WTC11 (cell line): ENCODE data around the gene LHFPL2. TPM values are rescaled to one million over a fixed set of nuclear protein-coding genes. Genes with fewer than 3 reads are reported as not detected.

Experiments
- ATAC-seq: fragments of 200-7000 bp; cut with Tn5 transposase; 2 replicates; pipeline ENCODE4 v1.10.0; 2021; ENCODE audit warnings: mild to moderate bottlenecking, moderate library complexity
- CTCF ChIA-PET: fragments of 300-600 bp; sonication (Branson Sonifier 250); formaldehyde crosslinking; loops from one replicate; lab custom pipeline; 2021; ENCODE audit warnings: antibody characterized with exemption; lab: Charles Lee
- POLR2A ChIA-PET: fragments of 350-600 bp; sonication (Branson Sonifier 250); formaldehyde crosslinking; loops from one replicate; lab custom pipeline; 2021; ENCODE audit warnings: antibody characterized with exemption; lab: Charles Lee
- DNase-seq: peaks from one replicate; pipeline ENCODE4 v3.0.0; 2021; ENCODE audit warnings: low spot score
- H3K27ac Mint-ChIP-seq: 2 replicates; pipeline ENCODE4 v1.8.0; 2021; ENCODE audit warnings: mixed read lengths
- H3K27me3 Mint-ChIP-seq: 2 replicates; pipeline ENCODE4 v1.8.0; 2021; ENCODE audit warnings: low read depth, mild to moderate bottlenecking, moderate library complexity, mixed read lengths
- H3K36me3 Mint-ChIP-seq: 2 replicates; pipeline ENCODE4 v1.8.0; 2021; ENCODE audit warnings: mixed read lengths
- H3K4me1 Mint-ChIP-seq: 2 replicates; pipeline ENCODE4 v1.8.0; 2022; ENCODE audit warnings: mixed read lengths
- H3K4me3 Mint-ChIP-seq: 2 replicates; pipeline ENCODE4 v1.8.0; 2021; ENCODE audit warnings: mild to moderate bottlenecking, moderate library complexity, mixed read lengths
- H3K9me3 Mint-ChIP-seq: 2 replicates; pipeline ENCODE4 v1.8.0; 2021; ENCODE audit warnings: mixed read lengths
- ESRRA ChIP-seq: sonication (generic); formaldehyde crosslinking; IDR thresholded peaks from 2 replicates; pipeline ENCODE4 v1.8.1; 2022; ENCODE audit warnings: mild to moderate bottlenecking, missing genetic modification reagents, borderline replicate concordance
- FOXJ3 ChIP-seq: sonication (generic); formaldehyde crosslinking; IDR thresholded peaks from 2 replicates; pipeline ENCODE4 v1.9.0; 2021; ENCODE audit warnings: missing genetic modification reagents, mild to moderate bottlenecking, borderline replicate concordance
- HMGA2 ChIP-seq: fragments of 250-450 bp; sonication (Bioruptor Pico); IDR thresholded peaks from 2 replicates; pipeline ENCODE4 v1.4.0; 2021; ENCODE audit warnings: mild to moderate bottlenecking, moderate library complexity
- JUN ChIP-seq: sonication (generic); formaldehyde crosslinking; IDR thresholded peaks from 2 replicates; pipeline ENCODE4 v1.8.0; 2023; ENCODE audit warnings: mild to moderate bottlenecking, missing genetic modification reagents
- MXD4 ChIP-seq: fragments of 250-450 bp; sonication (Bioruptor Pico); IDR thresholded peaks from 2 replicates; pipeline ENCODE4 v1.8.0; 2021; ENCODE audit warnings: mild to moderate bottlenecking, moderate library complexity, borderline replicate concordance
- NFE2L1 ChIP-seq: sonication (generic); formaldehyde crosslinking; IDR thresholded peaks from 2 replicates; pipeline ENCODE4 v1.8.1; 2023; ENCODE audit warnings: missing genetic modification reagents
- RELA ChIP-seq: sonication (generic); formaldehyde crosslinking; IDR thresholded peaks from 2 replicates; pipeline ENCODE4 v1.8.1; 2022; ENCODE audit warnings: missing genetic modification reagents, mild to moderate bottlenecking, borderline replicate concordance
- TP53 ChIP-seq: sonication (generic); formaldehyde crosslinking; IDR thresholded peaks from 2 replicates; pipeline ENCODE4 v1.8.1; 2023; ENCODE audit warnings: mild to moderate bottlenecking, missing genetic modification reagents
- total RNA-seq: library from RNA; stranded (reverse); gene quantifications from 3 replicates; pipeline ENCODE4 v1.2.3, GENCODE V29; 2021
- TF ChIP-seq, protein P1 (sequence below): sonication (generic); formaldehyde crosslinking; IDR thresholded peaks from 2 replicates; pipeline ENCODE4 v1.8.0; 2023; ENCODE audit warnings: mild to moderate bottlenecking, missing genetic modification reagents
- TF ChIP-seq, protein P2 (sequence below): fragments of 250-450 bp; sonication (Bioruptor Pico); IDR thresholded peaks from 2 replicates; pipeline ENCODE4 v1.9.0; 2021; ENCODE audit warnings: mild to moderate bottlenecking
- TF ChIP-seq, protein P3 (sequence below): sonication (generic); formaldehyde crosslinking; IDR thresholded peaks from 2 replicates; pipeline ENCODE4 v1.8.0; 2022; ENCODE audit warnings: missing genetic modification reagents
- TF ChIP-seq, protein P4 (sequence below): sonication (generic); formaldehyde crosslinking; IDR thresholded peaks from 2 replicates; pipeline ENCODE4 v1.8.1; 2023; ENCODE audit warnings: mild to moderate bottlenecking, missing genetic modification reagents, moderate library complexity
- TF ChIP-seq, protein P5 (sequence below): fragments of 250-450 bp; sonication (Bioruptor Pico); IDR thresholded peaks from 2 replicates; pipeline ENCODE4 v1.9.0; 2021; ENCODE audit warnings: moderate library complexity, mild to moderate bottlenecking, inconsistent platforms, borderline replicate concordance
- TF ChIP-seq, protein P6 (sequence below): sonication (generic); formaldehyde crosslinking; IDR thresholded peaks from 2 replicates; pipeline ENCODE4 v1.8.0; 2022; ENCODE audit warnings: mild to moderate bottlenecking, missing genetic modification reagents
- TF ChIP-seq, protein P7 (sequence below): fragments of 250-450 bp; sonication (Bioruptor Pico); IDR thresholded peaks from 2 replicates; pipeline ENCODE4 v1.9.0; 2021; ENCODE audit warnings: mild to moderate bottlenecking, borderline replicate concordance

LHFPL2 gene
- total RNA-seq, 1 experiment from 2014 or later, result 40.6 TPM

DNA sequence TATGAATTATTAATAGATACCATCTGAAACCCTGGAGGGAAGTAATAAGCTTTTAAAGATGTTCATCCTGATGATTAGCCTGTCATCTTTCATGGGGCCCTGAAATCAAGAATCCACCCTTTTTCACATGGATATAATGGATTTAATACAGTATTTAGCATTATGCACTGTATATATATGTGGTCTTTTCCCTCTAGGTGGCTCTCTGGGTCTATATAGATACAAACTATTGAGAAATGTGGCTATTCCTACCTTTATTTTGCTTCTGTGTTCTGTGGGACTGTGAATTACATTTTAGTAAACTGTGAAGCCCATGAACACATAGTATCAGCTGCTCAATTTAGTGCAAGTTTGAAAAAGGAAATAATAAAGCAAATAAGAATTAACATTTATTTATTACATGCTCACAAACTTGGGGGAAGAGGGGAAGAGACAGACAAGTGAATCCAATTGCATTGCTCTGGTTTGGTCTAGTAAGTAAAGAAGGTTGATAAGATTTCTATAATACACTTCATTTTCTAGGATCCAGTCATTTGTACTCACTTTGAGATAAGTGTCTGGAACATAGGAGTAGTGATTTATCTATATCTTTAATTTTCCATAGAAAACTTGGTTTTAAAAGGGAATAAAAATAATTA lies 176.0 kb downstream of the LHFPL2 start (continued):
- TF ChIP-seq, protein P1, sequence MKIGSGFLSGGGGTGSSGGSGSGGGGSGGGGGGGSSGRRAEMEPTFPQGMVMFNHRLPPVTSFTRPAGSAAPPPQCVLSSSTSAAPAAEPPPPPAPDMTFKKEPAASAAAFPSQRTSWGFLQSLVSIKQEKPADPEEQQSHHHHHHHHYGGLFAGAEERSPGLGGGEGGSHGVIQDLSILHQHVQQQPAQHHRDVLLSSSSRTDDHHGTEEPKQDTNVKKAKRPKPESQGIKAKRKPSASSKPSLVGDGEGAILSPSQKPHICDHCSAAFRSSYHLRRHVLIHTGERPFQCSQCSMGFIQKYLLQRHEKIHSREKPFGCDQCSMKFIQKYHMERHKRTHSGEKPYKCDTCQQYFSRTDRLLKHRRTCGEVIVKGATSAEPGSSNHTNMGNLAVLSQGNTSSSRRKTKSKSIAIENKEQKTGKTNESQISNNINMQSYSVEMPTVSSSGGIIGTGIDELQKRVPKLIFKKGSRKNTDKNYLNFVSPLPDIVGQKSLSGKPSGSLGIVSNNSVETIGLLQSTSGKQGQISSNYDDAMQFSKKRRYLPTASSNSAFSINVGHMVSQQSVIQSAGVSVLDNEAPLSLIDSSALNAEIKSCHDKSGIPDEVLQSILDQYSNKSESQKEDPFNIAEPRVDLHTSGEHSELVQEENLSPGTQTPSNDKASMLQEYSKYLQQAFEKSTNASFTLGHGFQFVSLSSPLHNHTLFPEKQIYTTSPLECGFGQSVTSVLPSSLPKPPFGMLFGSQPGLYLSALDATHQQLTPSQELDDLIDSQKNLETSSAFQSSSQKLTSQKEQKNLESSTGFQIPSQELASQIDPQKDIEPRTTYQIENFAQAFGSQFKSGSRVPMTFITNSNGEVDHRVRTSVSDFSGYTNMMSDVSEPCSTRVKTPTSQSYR (CRISPR knock-in tag), result no peak
- TF ChIP-seq, protein P2, sequence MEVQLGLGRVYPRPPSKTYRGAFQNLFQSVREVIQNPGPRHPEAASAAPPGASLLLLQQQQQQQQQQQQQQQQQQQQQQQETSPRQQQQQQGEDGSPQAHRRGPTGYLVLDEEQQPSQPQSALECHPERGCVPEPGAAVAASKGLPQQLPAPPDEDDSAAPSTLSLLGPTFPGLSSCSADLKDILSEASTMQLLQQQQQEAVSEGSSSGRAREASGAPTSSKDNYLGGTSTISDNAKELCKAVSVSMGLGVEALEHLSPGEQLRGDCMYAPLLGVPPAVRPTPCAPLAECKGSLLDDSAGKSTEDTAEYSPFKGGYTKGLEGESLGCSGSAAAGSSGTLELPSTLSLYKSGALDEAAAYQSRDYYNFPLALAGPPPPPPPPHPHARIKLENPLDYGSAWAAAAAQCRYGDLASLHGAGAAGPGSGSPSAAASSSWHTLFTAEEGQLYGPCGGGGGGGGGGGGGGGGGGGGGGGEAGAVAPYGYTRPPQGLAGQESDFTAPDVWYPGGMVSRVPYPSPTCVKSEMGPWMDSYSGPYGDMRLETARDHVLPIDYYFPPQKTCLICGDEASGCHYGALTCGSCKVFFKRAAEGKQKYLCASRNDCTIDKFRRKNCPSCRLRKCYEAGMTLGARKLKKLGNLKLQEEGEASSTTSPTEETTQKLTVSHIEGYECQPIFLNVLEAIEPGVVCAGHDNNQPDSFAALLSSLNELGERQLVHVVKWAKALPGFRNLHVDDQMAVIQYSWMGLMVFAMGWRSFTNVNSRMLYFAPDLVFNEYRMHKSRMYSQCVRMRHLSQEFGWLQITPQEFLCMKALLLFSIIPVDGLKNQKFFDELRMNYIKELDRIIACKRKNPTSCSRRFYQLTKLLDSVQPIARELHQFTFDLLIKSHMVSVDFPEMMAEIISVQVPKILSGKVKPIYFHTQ, result no peak
- TF ChIP-seq, protein P3, sequence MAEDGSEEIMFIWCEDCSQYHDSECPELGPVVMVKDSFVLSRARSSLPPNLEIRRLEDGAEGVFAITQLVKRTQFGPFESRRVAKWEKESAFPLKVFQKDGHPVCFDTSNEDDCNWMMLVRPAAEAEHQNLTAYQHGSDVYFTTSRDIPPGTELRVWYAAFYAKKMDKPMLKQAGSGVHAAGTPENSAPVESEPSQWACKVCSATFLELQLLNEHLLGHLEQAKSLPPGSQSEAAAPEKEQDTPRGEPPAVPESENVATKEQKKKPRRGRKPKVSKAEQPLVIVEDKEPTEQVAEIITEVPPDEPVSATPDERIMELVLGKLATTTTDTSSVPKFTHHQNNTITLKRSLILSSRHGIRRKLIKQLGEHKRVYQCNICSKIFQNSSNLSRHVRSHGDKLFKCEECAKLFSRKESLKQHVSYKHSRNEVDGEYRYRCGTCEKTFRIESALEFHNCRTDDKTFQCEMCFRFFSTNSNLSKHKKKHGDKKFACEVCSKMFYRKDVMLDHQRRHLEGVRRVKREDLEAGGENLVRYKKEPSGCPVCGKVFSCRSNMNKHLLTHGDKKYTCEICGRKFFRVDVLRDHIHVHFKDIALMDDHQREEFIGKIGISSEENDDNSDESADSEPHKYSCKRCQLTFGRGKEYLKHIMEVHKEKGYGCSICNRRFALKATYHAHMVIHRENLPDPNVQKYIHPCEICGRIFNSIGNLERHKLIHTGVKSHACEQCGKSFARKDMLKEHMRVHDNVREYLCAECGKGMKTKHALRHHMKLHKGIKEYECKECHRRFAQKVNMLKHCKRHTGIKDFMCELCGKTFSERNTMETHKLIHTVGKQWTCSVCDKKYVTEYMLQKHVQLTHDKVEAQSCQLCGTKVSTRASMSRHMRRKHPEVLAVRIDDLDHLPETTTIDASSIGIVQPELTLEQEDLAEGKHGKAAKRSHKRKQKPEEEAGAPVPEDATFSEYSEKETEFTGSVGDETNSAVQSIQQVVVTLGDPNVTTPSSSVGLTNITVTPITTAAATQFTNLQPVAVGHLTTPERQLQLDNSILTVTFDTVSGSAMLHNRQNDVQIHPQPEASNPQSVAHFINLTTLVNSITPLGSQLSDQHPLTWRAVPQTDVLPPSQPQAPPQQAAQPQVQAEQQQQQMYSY, result no peak
- TF ChIP-seq, protein P4, sequence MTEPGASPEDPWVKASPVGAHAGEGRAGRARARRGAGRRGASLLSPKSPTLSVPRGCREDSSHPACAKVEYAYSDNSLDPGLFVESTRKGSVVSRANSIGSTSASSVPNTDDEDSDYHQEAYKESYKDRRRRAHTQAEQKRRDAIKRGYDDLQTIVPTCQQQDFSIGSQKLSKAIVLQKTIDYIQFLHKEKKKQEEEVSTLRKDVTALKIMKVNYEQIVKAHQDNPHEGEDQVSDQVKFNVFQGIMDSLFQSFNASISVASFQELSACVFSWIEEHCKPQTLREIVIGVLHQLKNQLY (CRISPR knock-in tag), result no peak
- TF ChIP-seq ESRRA (CRISPR knock-in tag), result no peak

DNA sequence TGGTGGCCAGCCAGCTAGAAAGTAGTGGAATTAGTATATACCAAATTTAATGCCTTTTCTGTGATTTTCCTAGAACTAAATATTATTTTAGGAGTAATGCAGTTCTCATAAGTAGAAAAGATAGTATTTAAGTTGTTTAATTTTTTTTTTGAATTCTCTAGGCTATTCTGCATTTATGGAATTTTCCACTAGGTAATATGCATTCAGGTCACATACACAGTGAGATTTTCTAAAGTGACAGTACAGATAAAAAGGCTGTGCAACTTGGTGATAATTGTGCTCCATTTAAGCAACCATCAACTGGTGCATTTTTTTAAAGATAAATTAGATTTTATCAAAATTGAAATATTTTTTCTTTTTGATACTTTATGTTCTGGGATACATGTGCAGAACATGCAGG lies 176.7 kb downstream of the LHFPL2 start:
- no peaks in the 10 kb centered on the region for H3K4me1 Mint-ChIP-seq
- no peaks in the 10 kb centered on the region for H3K36me3 Mint-ChIP-seq
- no peaks in the 10 kb centered on the region for H3K27me3 Mint-ChIP-seq
- DNase-seq, result no peak
- CTCF ChIA-PET, result interaction anchor here (1.5 kb wide), 1 partner anchor 428 kb away, joined by 3 read pairs; no protein-coding TSS in a partner anchor
- H3K27ac Mint-ChIP-seq, result no peak overlapping the region
- POLR2A ChIA-PET, result no interaction called here
- no peaks in the 10 kb centered on the region for H3K9me3 Mint-ChIP-seq
- H3K4me3 Mint-ChIP-seq, result no peak overlapping the region
- ATAC-seq, result no peak
- TF ChIP-seq, protein P5, sequence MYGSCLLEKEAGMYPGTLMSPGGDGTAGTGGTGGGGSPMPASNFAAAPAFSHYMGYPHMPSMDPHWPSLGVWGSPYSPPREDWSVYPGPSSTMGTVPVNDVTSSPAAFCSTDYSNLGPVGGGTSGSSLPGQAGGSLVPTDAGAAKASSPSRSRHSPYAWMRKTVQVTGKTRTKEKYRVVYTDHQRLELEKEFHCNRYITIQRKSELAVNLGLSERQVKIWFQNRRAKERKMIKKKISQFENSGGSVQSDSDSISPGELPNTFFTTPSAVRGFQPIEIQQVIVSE (CRISPR knock-in tag), result no peak
- TF ChIP-seq MXD4 (CRISPR knock-in tag) (no peak), JUN (CRISPR knock-in tag) (no peak), TP53 (CRISPR knock-in tag) (no peak), RELA (CRISPR knock-in tag) (no peak), NFE2L1 (CRISPR knock-in tag) (no peak), HMGA2 (CRISPR knock-in tag) (no peak), FOXJ3 (CRISPR knock-in tag) (no peak)
- TF ChIP-seq, protein P1 (CRISPR knock-in tag), result no peak
- TF ChIP-seq, protein P6, sequence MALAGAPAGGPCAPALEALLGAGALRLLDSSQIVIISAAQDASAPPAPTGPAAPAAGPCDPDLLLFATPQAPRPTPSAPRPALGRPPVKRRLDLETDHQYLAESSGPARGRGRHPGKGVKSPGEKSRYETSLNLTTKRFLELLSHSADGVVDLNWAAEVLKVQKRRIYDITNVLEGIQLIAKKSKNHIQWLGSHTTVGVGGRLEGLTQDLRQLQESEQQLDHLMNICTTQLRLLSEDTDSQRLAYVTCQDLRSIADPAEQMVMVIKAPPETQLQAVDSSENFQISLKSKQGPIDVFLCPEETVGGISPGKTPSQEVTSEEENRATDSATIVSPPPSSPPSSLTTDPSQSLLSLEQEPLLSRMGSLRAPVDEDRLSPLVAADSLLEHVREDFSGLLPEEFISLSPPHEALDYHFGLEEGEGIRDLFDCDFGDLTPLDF (CRISPR knock-in tag), result no peak
- TF ChIP-seq, protein P7, sequence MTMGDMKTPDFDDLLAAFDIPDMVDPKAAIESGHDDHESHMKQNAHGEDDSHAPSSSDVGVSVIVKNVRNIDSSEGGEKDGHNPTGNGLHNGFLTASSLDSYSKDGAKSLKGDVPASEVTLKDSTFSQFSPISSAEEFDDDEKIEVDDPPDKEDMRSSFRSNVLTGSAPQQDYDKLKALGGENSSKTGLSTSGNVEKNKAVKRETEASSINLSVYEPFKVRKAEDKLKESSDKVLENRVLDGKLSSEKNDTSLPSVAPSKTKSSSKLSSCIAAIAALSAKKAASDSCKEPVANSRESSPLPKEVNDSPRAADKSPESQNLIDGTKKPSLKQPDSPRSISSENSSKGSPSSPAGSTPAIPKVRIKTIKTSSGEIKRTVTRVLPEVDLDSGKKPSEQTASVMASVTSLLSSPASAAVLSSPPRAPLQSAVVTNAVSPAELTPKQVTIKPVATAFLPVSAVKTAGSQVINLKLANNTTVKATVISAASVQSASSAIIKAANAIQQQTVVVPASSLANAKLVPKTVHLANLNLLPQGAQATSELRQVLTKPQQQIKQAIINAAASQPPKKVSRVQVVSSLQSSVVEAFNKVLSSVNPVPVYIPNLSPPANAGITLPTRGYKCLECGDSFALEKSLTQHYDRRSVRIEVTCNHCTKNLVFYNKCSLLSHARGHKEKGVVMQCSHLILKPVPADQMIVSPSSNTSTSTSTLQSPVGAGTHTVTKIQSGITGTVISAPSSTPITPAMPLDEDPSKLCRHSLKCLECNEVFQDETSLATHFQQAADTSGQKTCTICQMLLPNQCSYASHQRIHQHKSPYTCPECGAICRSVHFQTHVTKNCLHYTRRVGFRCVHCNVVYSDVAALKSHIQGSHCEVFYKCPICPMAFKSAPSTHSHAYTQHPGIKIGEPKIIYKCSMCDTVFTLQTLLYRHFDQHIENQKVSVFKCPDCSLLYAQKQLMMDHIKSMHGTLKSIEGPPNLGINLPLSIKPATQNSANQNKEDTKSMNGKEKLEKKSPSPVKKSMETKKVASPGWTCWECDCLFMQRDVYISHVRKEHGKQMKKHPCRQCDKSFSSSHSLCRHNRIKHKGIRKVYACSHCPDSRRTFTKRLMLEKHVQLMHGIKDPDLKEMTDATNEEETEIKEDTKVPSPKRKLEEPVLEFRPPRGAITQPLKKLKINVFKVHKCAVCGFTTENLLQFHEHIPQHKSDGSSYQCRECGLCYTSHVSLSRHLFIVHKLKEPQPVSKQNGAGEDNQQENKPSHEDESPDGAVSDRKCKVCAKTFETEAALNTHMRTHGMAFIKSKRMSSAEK (CRISPR knock-in tag), result no peak
